IMR-90 (cell line): ENCODE results near the gene TENM4. TPM values are rescaled to one million over a fixed set of nuclear protein-coding genes. Genes with fewer than 3 reads are reported as not detected.

Source experiments
- ATAC-seq: fragments of 200-7000 bp; cut with Tn5 transposase; 2 replicates; pipeline ENCODE4 v1.9.1; 2020; ENCODE audit warnings: low read depth, mild to moderate bottlenecking, moderate library complexity
- BruUV-seq: library from RNA; stranded (reverse); fragments of 400-500 nt; replicated peaks from 2 replicates; lab custom pipeline; 2021; lab: Mats Ljungman, UMichigan
- CTCF ChIA-PET: fragments of 300-600 bp; formaldehyde crosslinking; extraction: SDS; loops from one replicate; lab custom pipeline; 2021; ENCODE audit warnings: antibody characterized with exemption; lab: Yijun Ruan, JAX
- POLR2A ChIA-PET: fragments of 300-600 bp; sonication (Branson Sonifier 250); formaldehyde crosslinking; loops from one replicate; lab custom pipeline; 2022; ENCODE audit warnings: antibody characterized with exemption; ENCODE audit not compliant: unreplicated experiment; lab: Charles Lee
- DNase-seq: peaks from one replicate; pipeline ENCODE4 v3.0.0; 2013
- H2AFZ ChIP-seq: replicated peaks from 2 replicates; pipeline ENCODE3; 2013; ENCODE audit warnings: low read length, mild to moderate bottlenecking; ENCODE audit not compliant: poor library complexity
- H2AK5ac ChIP-seq: 2 replicates; pipeline ENCODE4 v1.6.1; 2013; ENCODE audit warnings: low read depth, low read length, inconsistent platforms
- H2AK9ac ChIP-seq: replicated peaks from 2 replicates; pipeline ENCODE3; 2013; ENCODE audit warnings: mild to moderate bottlenecking, low read depth, low read length, moderate library complexity; ENCODE audit not compliant: poor library complexity
- H2BK120ac ChIP-seq: 2 replicates; pipeline ENCODE4 v1.6.1; 2013; ENCODE audit warnings: low read depth, low read length, inconsistent platforms
- H2BK15ac ChIP-seq: 3 replicates; pipeline ENCODE4 v1.6.1; 2013; ENCODE audit warnings: low read depth, low read length, inconsistent platforms
- H2BK20ac ChIP-seq: 2 replicates; pipeline ENCODE4 v1.6.1; 2013; ENCODE audit warnings: low read depth, mild to moderate bottlenecking, inconsistent platforms, low read length, moderate library complexity
- H2BK5ac ChIP-seq: 2 replicates; pipeline ENCODE4 v1.6.1; 2013; ENCODE audit warnings: mild to moderate bottlenecking, low read depth, low read length, inconsistent platforms; ENCODE audit not compliant: poor library complexity, severe bottlenecking
- H3K14ac ChIP-seq: replicated peaks from 2 replicates; pipeline ENCODE4 v1.6.1; 2013; ENCODE audit warnings: low read depth, low read length, inconsistent platforms
- H3K18ac ChIP-seq: 2 replicates; pipeline ENCODE4 v1.6.1; 2013; ENCODE audit warnings: low read depth, low read length, control low read depth
- H3K23ac ChIP-seq: 2 replicates; pipeline ENCODE4 v1.6.1; 2013; ENCODE audit warnings: low read depth, low read length, inconsistent platforms
- H3K27ac ChIP-seq: 2 replicates; pipeline ENCODE4 v1.5.1; 2013; ENCODE audit warnings: mild to moderate bottlenecking, control low read depth, low read length; ENCODE audit not compliant: insufficient read depth
- H3K27me3 ChIP-seq: 2 replicates; pipeline ENCODE4 v1.6.1; 2013; ENCODE audit warnings: low read length; ENCODE audit not compliant: control insufficient read depth, insufficient read depth
- H3K36me3 ChIP-seq: 2 replicates; pipeline ENCODE4 v1.6.1; 2013; ENCODE audit warnings: low read length, mixed read lengths; ENCODE audit not compliant: control insufficient read depth, insufficient read depth
- H3K4ac ChIP-seq: 2 replicates; pipeline ENCODE4 v1.6.1; 2013; ENCODE audit warnings: low read depth, low read length, inconsistent platforms
- H3K4me1 ChIP-seq: 2 replicates; pipeline ENCODE4 v1.6.1; 2013; ENCODE audit warnings: low read length, mixed read lengths; ENCODE audit not compliant: control insufficient read depth, insufficient read depth
- H3K4me2 ChIP-seq: 2 replicates; pipeline ENCODE4 v1.6.1; 2013; ENCODE audit warnings: low read depth, mild to moderate bottlenecking, control low read depth, low read length, moderate library complexity
- H3K4me3 ChIP-seq: 2 replicates; pipeline ENCODE4 v1.5.1; 2013; ENCODE audit warnings: low read depth, mild to moderate bottlenecking, control low read depth, low read length, moderate library complexity; ENCODE audit not compliant: insufficient read depth
- H3K56ac ChIP-seq: 2 replicates; pipeline ENCODE4 v1.6.1; 2013; ENCODE audit warnings: low read length, inconsistent platforms; ENCODE audit not compliant: insufficient read depth; ENCODE audit errors: extremely low read depth
- H3K79me1 ChIP-seq, 2 experiments: 2 replicates each; pipeline ENCODE4 v1.6.1; 2013; ENCODE audit warnings: low read length in 2 of 2, inconsistent platforms in 1 of 2, low read depth in 1 of 2
- H3K9ac ChIP-seq: 2 replicates; pipeline ENCODE4 v1.6.1; 2013; ENCODE audit warnings: low read depth, low read length, control low read depth
- H3K9me1 ChIP-seq: 2 replicates; pipeline ENCODE4 v1.6.1; 2013; ENCODE audit warnings: low read length, inconsistent platforms; ENCODE audit not compliant: insufficient read depth
- H3K9me3 ChIP-seq: 2 replicates; pipeline ENCODE4 v1.6.1; 2013; ENCODE audit warnings: low read length; ENCODE audit not compliant: control insufficient read depth, insufficient read depth
- H4K20me1 ChIP-seq: 2 replicates; pipeline ENCODE4 v1.6.1; 2013; ENCODE audit warnings: low read length, inconsistent platforms; ENCODE audit not compliant: insufficient read depth
- H4K5ac ChIP-seq: 2 replicates; pipeline ENCODE4 v1.6.1; 2013; ENCODE audit warnings: mild to moderate bottlenecking, low read depth, low read length, control low read depth
- H4K8ac ChIP-seq, 2 experiments: 2 replicates each; pipeline ENCODE4 v1.6.1; 2013; ENCODE audit warnings: low read depth in 2 of 2, low read length in 2 of 2, control low read depth in 1 of 2, inconsistent platforms in 1 of 2
- H4K91ac ChIP-seq: 2 replicates; pipeline ENCODE4 v1.6.1; 2013; ENCODE audit warnings: low read depth, low read length, inconsistent platforms; ENCODE audit not compliant: insufficient read depth
- BHLHE40 ChIP-seq: fragments of 150-350 bp; IDR thresholded peaks from 2 replicates; pipeline ENCODE4 v1.6.1; 2016; ENCODE audit warnings: mild to moderate bottlenecking, low read depth, low read length
- CTCF ChIP-seq: conservative IDR thresholded peaks from 2 replicates; pipeline ENCODE4 v1.5.1; 2012; ENCODE audit warnings: mild to moderate bottlenecking, low read depth, low read length, improper control_type of control experiment
- FOS ChIP-seq: fragments of 150-350 bp; IDR thresholded peaks from 2 replicates; pipeline ENCODE4 v1.6.1; 2016; ENCODE audit warnings: low read depth, low read length
- MAFK ChIP-seq: IDR thresholded peaks from 2 replicates; pipeline ENCODE4 v1.6.1; 2012; ENCODE audit warnings: low read depth, low read length, improper control_type of control experiment
- MAZ ChIP-seq: IDR thresholded peaks from 2 replicates; pipeline ENCODE4 v1.6.1; 2012; ENCODE audit warnings: low read depth, mild to moderate bottlenecking, low read length, improper control_type of control experiment, moderate library complexity, borderline replicate concordance
- NFE2L2 ChIP-seq: fragments of 150-350 bp; IDR thresholded peaks from 2 replicates; pipeline ENCODE4 v1.6.1; 2016; ENCODE audit warnings: low read depth, mild to moderate bottlenecking, low read length
- POLR2A ChIP-seq: IDR thresholded peaks from 2 replicates; pipeline ENCODE4 v1.6.1; 2012; ENCODE audit warnings: mild to moderate bottlenecking, low read depth, low read length
- RFX5 ChIP-seq: IDR thresholded peaks from 2 replicates; pipeline ENCODE4 v1.8.0; 2012; ENCODE audit warnings: low read depth, mild to moderate bottlenecking, low read length, moderate library complexity
- SMC3 ChIP-seq: fragments of 150-350 bp; IDR thresholded peaks from 2 replicates; pipeline ENCODE4 v1.6.1; 2016; ENCODE audit warnings: low read depth, mild to moderate bottlenecking, antibody characterized with exemption, low read length, moderate library complexity
- WGBS, 2 experiments: methylation state at CpG; one replicate each; pipeline versions ENCODE4 v1.1.5 to v1.1.7; 2013; ENCODE audit warnings: missing lambda C conversion rate in 2 of 2; ENCODE audit not compliant: insufficient read length in 1 of 2; ENCODE audit errors: extremely low coverage in 2 of 2; 5-methylcytosine and 5-hydroxymethylcytosine counted together
- dilution Hi-C: fragments of 300-500 bp; cut with HindIII; formaldehyde crosslinking; loops from one replicate; pipeline ENCODE4 v1.14.3; 2018; ENCODE audit warnings: low sequenced_read_pairs; ENCODE audit not compliant: unreplicated experiment
- in situ Hi-C: fragments of 300-500 bp; cut with MboI; formaldehyde crosslinking; loops from 3 replicates; pipeline ENCODE4 v1.14.3; 2019; ENCODE audit warnings: low sequenced_read_pairs, inconsistent platforms, mixed read lengths
- intact Hi-C: fragments of 100-400 bp; cut with micrococcal nuclease; formaldehyde crosslinking; loops from 2 replicates; pipeline ENCODE4 v1.10.0; 2022
- polyA plus RNA-seq, 3 experiments: library from polyadenylated mRNA; depleted of rRNA; stranded (reverse); fragments of >200 nt; gene quantifications; 2 replicates each; pipeline ENCODE4 v1.2.3, GENCODE V29; 2012; ENCODE audit warnings: low replicate concordance in 1 of 3
- total RNA-seq: library from RNA; depleted of rRNA; stranded (reverse); fragments of >200 nt; gene quantifications from 2 replicates; pipeline ENCODE4 v1.2.3, GENCODE V29; 2012

The TENM4 gene
- total and polyA plus RNA-seq, 2 of the 4 experiments (the other 2 are of a cell fraction) = 7.4 to 9.0 TPM

GRCh38 chr11:78857688-78858087, 583.1 kb downstream of the TENM4 start:
- WGBS, 2 experiments = no CpG with 5 or more reads among the region's 2 CpGs

More at GRCh38 chr11:78857688-78858087, 583.1 kb downstream of the TENM4 start:
- Histone ChIP-seq H2BK5ac (no peak overlapping the region), H3K9me3 (no peaks in the 10 kb centered on the region), H3K9ac (no peak overlapping the region), H2BK120ac (no peak overlapping the region), H4K20me1 (no peaks in the 10 kb centered on the region), H3K27me3 (no peaks in the 10 kb centered on the region), H3K18ac (no peak overlapping the region), H3K23ac (no peak overlapping the region), H3K56ac (no peak overlapping the region), H4K8ac (no peak overlapping the region), H2AFZ (no peak overlapping the region), H3K9me1 (no peaks in the 10 kb centered on the region), H3K27ac (no peak overlapping the region), H3K36me3 (peaks cover 5% of the 10 kb centered on the region; the same call in 1 of the 2 replicates), H3K4me2 (no peak overlapping the region), H3K79me1 (no peaks in the 10 kb centered on the region), H4K5ac (no peak overlapping the region), H3K4ac (no peak overlapping the region), H3K14ac (no peak overlapping the region), H2AK5ac (no peak overlapping the region), H3K4me1 (peaks cover 8% of the 10 kb centered on the region; the same call in 1 of the 2 replicates), H2AK9ac (no peak overlapping the region), H3K4me3 (no peak overlapping the region), H2BK20ac (no peak overlapping the region), H2BK15ac (no peak overlapping the region), H4K91ac (no peak overlapping the region)
- in situ Hi-C loops = no loop called here
- CTCF ChIA-PET = interaction anchor here (0.7 to 1.8 kb wide), 2 partner anchors 11 to 66 kb away, joined by 3 to 4 read pairs; no protein-coding TSS in a partner anchor
- dilution Hi-C loops = no loop called here
- no peak for TF ChIP-seq SMC3
- no peak for TF ChIP-seq FOS
- no peak for TF ChIP-seq MAZ
- TF ChIP-seq POLR2A = no peak
- TF ChIP-seq RFX5 = no peak
- TF ChIP-seq MAFK = no peak
- no peak for TF ChIP-seq BHLHE40
- no peak for TF ChIP-seq NFE2L2
- no peak for TF ChIP-seq CTCF
- BruUV-seq = no TSS peak
- intact Hi-C loops = no loop called here
- ATAC-seq (peak; percentile 15; the same call in 1 of the 2 replicates), DNase-seq (peak; percentile 45)
- POLR2A ChIA-PET = no interaction called here
